ENCODE results near the gene CCDC85C.
"Not testable (repeated sequence)": the region's sequence is repeated elsewhere in the genome, so short reads cannot be mapped to it uniquely, and the experiment has no call there.

CCDC85C gene

DNA sequence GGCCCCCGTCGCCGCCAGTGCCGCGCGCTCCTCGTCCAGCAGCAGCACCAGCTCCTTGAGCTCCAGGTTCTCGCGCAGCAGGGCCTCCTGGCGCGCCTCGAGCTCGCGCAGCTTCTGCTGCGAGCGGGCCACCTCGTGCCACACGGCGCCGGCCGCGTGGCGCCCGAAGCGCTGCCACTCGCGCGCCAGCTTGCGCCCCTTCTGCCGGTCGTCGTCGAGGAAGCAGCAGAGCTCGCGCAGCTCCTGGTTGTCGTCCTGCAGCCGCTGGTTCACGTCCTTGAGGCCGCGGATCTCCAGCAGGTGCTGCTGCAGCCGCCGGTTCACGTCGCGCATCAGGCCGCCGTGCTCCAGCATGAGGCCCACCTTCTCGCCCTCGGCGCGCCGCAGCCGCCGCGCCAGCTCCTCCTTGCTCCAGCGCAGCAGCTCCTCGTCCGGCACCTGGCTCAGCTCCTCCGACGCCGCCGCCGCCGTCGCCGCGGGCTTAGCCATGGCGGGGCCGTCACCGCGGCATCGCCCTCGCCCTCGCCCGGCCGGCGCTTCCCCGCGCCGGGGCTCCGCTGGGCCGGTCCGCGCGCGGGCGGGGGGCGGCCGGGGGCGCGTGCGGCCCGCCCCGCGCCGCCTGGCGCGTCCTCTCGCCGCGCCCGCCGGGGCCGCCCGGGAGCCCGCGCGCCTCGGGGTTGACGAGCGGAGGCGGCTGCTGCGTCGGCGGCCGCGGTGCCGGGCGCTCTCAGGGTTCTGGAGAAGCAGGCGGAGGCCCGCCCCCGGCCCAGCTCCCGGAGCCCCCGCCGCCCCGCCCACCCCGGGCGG lies at the start of gene CCDC85C:
Gene CCDC85C, minus strand, starts transcription at position 737 of the 807 bp plus-strand sequence. Its CDS starts 248 bp downstream, at position 489.
- peak; percentile 45 for DNase-seq

DNA sequence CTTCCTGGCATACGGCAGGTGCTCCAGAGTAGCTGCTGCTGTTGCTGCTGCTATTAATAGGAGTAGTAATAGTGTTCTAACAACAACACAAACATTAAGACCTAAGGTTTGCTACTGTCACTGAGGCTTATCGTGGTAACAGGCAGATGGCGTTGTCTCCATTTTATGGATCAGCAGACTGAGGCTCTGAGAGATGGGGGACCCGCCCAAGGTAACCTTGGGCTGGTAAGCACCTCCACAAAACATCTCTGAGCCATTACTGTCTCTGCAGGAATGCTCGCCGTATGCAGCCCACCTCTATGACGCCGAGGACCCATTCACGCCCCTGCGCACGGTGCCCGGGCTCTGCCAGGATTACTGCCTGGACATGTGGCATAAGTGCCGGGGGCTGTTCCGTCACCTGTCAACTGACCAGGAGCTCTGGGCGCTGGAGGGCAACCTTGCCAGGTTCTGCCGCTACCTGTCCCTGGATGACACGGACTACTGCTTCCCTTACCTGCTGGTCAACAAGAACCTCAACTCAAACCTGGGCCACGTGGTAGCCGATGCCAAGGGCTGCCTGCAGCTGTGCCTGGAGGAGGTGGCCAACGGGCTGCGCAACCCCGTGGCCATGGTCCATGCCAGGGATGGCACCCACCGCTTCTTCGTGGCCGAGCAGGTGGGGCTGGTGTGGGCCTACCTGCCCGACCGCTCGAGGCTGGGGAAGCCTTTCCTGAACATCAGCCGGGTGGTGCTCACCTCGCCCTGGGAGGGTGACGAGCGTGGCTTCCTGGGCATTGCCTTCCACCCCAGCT lies 48.1 kb upstream of the CCDC85C start:
- DNase-seq: no peak

DNA sequence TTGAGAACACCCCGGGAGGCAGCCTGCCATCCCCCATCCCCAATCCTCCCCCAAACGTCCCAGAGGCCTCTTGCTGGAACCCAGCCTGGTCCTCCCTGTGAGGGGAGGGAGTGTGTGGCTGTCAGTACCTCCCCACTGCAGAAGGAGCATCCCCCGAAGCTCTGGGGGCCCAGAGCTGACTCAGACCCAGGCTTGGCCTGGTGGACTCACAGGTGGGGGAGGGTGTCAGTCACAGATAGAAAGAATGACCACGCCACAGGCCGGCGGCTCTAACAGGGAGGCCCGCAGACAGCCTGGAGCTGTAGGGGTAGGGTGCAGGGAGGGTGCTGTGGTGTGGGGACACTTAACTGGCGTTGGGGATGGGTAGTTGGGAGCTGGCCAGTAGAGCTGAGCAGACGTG lies 46.2 kb upstream of the CCDC85C start:
- DNase-seq: no peak

- DNase-seq: no peak
These were observed 45.6 kb upstream of the CCDC85C start for GRCh38 chr14:99649643-99650042.

- no peak for DNase-seq
These were observed 45.2 kb upstream of the CCDC85C start for GRCh38 chr14:99649219-99649618.

DNA sequence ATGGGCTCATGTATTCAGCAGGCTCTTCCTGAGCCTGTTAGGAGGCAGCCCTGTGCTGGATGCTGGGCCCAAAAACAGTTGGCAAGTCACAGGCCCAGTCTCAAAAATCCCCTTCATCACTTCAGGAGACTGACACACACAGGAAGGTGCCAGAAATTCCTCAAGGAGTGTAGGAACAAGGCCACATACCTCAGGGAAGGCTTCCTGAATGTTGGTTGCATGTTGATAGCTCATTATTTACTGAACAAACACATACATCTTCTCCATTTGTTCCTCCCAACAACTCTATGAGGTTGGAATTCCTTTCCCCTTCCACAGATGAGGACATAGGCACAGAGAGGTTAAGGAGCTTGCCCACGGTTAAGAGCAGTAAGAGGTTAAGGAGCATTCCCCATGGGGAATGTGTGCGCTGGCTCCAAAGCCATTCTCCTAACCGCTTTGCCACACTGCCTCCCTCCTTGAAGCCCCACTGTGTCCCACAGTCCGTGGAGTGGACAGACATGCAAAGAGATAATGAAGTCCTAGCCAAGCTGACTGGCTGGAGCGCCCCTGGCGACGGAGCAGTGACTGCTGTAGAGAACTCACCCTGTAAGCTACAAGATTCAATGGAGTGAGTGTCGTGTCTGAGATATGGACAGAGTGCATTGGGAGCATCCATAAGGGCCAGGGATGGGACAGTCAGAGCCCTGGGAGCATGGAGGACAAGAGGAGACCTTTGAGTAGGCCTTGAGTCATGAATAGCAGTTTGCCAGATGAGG lies 44.2 kb upstream of the CCDC85C start:
- DNase-seq: no peak

GRCh38 chr14:99647411-99647810 lies 43.4 kb upstream of the CCDC85C start:
- no peak for DNase-seq

DNA sequence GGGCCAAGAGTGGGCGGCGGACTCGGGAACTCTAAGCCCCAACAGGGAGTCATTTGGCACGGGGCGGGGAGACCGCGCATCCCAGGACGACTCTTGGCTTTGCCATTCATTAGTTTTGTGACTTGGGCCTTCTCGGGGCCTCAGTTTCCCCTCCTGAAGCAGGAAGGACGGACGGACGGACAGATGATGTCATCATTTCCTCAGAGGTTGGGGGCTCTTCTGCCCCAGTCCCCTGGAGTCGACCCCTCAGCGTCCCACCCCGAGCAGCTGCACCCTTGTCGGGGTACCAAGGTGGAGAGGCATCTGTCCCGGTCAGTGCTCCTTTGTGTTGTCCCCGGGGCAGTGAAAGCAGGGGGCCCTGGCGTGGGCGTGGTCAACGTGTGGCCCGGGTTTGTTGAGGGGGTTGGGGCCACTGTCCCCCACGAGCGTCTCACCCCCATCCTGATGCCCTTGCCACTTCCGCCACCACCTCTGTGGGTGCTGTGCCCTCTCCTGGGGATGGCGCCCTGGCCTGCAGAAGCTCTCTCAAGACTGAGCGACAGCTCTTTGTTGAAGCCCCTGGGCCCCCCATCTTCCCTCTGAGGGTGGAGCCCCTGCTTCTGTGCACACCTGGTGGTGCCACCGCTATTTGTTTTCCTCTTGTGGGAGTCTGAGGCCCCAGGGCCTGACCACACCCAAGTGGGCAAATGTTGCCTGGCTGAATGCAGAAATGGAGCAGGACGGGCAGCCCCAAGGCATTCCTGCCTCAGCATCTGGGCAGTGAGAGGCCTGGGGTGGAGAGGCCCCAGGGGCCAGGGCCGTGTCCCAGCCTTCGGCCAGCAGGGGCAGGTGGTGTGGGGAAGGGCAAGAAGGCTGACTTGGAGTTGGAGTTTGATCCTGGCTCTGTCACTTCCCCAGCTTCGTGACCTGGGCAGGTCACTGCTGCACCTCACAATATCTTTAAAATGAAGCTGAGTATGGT lies 41.8 kb upstream of the CCDC85C start:
- no peak for DNase-seq

GRCh38 chr14:99644723-99645544 lies 40.9 kb upstream of the CCDC85C start, which contains the start of gene HHIPL1:
TSS of gene HHIPL1 (plus strand) at chr14:99645129. CDS start at chr14:99645208, 79 bp downstream.
- DNase-seq: no peak

DNA sequence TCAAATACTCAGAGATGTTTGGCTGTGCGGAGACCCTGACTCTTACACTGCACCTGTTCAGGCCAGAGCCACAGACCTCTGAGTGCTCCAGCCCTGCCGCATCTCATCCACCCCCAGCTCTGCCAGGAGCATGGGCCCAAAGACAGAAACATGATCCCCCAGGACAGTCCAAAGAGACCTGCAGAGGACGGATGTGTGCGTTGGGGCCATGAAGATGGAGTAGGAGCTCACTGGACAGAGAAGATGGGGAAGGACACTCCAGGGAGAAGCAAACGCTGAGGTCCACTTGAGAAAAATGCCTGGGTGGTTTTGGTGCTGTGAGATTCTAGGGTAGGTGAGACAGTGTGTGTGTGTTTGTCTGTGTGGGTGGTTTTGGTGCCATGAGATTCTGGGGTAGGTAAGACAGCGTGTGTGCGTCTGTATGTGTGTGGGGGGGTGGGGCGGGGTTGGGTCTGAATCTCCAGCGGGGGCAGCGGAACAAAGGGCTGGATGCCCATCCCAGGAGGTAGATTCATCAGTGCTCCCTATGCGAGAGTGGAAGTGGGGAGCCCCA lies 40.1 kb upstream of the CCDC85C start:
- no peak for DNase-seq

DNA sequence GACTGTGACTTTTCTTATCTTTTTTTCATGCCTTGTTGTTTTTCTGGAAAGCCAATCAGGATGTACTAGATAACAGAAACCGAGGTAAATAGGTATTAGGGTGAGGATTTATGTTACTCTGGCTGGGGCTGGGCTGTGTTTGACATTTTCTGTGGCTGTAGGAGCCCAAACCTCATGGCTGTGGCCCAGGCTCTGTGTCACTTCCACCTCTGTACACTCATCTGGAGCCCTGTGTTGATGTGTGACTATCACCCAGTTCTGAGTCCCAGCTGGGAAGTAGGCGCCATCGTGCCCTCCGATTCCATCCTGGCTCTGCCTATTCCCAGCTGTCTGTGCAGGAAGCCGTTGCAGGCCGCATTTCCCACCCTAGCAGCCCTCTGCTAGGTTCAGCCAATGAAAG lies 39.3 kb upstream of the CCDC85C start:
- no peak for DNase-seq

GRCh38 chr14:99642771-99643170 lies 38.8 kb upstream of the CCDC85C start:
- DNase-seq: not testable (repeated sequence)

DNA sequence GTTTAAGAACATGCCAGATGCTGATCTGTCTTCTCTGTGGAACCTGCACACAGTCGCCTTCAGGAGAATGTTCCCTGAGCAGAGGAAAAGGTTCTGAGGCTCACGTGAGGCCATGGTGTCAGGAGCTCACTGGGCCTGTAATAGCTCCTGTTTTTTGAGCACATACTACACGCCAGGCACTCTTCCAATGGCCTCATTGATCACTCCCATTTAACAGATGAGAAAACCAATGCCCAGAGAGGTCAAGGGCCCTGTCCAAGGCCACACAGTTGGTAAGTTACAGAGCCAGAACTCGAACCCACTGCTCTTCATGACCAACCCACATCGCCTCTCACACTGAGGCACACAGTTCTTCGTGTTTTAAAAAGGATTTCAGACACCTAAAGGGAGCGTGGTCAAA lies 33.6 kb upstream of the CCDC85C start:
- no peak for DNase-seq

DNA sequence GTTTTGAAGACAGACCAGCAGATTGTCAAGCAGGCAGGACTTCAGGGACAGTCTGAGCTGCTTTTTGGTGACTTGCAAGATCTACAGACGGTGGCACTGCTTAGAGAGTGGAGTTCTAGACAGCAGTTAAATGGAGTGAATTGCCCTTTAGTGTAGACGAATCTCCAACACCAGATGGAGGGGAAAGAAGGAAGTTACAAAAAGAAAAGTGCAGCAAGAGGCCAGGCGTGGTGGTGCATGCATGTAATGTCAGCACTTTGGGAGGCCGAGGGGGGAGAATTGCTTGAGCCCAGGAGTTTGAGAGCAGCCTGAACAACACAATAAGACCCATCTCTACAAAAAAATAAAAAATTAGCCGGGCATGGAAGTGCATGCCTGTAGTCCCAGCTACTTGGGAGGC lies 32.5 kb upstream of the CCDC85C start:
- DNase-seq: no peak

DNA sequence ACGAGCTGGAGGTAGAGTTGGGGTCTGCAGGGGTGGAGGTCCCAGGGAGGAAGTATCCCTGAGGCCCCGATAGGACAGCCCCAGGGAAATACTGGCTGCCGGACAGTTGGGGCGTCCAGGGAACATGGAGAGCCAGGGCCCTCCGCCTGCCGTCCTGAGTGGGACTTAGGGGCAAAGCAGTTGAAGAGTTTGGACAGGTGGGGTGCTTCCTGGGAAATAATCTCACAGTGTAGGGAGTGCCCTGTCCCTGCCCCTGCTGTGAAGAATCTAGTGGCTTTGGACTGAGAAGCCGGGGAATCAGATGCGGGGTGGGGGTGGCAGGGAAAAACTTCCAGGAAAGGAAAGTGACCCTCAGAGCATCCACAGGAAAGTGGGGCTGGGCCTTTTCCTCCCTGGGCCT lies 31.1 kb upstream of the CCDC85C start:
- DNase-seq: no peak

DNA sequence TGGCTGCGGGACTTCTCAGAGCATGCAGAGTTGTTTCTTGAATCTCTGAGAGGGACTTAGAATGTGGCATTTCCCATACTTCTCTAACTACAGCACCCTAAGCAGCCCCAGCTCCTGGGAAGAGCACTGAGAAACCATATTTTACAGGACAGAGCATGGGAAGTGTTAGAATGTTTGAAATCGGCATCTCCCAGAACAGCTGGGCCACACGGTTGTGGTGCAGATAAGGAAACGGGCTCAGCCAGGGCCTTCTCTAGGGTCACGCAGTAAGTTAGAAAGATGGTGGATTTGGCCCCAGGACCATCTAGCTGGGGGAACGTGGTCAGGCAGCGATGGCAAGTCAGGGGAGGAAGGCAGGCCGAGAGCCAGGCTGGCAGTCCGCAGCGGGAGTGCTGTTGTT lies 30.4 kb upstream of the CCDC85C start:
- no peak for DNase-seq

DNA sequence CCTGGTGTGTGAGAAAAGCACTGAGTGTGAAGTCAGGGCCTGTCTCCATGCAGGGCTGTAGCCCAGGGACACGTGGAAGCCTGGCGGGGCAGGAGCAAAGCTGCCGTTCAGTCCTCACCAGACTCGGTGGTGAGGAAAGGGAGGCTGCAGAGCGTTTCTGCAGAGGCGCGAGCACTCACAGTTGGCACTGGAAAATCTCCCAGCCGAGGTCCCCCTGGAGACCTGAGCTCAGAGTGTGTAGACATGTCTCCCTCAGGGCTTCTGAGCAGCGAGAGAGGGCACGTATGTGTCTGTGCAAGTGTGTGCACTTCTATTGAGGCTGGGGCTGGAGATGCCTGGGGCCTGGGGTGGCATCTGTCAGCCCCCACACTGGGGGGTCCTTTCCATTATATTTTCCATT lies 29.9 kb upstream of the CCDC85C start:
- no peak for DNase-seq

- no peak for DNase-seq
These were observed 29.1 kb upstream of the CCDC85C start for GRCh38 chr14:99633141-99633540.

DNA sequence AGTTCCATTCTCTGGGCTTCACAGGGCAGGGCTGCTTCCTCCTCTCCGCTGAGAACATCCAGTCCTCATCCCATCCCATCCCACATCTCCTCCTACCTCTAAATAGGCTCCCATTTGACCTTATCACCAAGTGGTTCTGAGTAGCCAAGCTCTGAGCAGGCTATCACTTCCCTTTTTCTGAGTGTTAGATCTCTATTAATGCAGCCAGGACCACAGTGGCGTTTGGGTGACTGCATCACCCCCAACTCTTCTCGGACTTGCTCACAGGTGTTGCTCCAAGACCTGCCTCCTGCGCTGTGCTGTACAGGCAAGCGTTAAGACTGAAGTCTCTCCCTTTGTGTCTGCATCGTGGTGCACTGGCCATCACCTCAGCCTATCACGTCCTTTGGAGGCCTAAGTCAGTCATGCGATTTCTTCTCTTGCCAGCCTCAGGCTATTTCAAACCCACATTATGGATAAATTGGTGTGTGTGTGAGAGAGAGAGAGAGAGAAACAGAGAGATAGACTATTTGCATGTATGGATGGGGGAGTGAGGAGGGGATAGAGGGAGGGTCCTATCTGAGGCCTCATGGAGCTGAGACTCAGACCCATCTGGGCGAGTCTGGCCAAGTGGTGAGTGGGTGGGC lies 28.5 kb upstream of the CCDC85C start:
- DNase-seq: no peak

- DNase-seq: no peak
These were observed 26.2 kb upstream of the CCDC85C start for GRCh38 chr14:99630202-99630601.

Data from activated effector memory CD4-positive, alpha-beta T cell treated with Interleukin-2 at 50 U/mL for 16 hours (primary cell).